H1 (cell line): ENCODE data around the gene ABI3BP. TPM values are rescaled to one million over a fixed set of nuclear protein-coding genes. Genes with fewer than 3 reads are reported as not detected.
A peak's percentile ranks its signal among the peaks of the same experiment; 100 is the strongest.

ENCODE experiments used
- CTCF ChIA-PET: fragments of 300-600 bp; sonication (Branson Sonifier 250); formaldehyde crosslinking; loops from one replicate; lab custom pipeline; 2021; ENCODE audit not compliant: partially characterized antibody; lab: Charles Lee
- POLR2A ChIA-PET: fragments of 300-600 bp; sonication (Branson Sonifier 250); formaldehyde crosslinking; loops from one replicate; lab custom pipeline; 2021; ENCODE audit warnings: inconsistent platforms; ENCODE audit not compliant: partially characterized antibody; lab: Charles Lee
- DNase-seq, 2 experiments: peaks; one replicate each; pipeline versions ENCODE4 v3.0.0 to v3.0.0-alpha.2; 2010 to 2022; ENCODE audit warnings: low spot score in 2 of 2, low read depth in 1 of 2, mixed read lengths in 1 of 2
- FAIRE-seq: peaks from 2 replicates; lab custom pipeline; 2011; peaks lifted over from hg19 to GRCh38; lab: Jason Lieb, UNC
- H2AFZ ChIP-seq: 2 replicates; pipeline ENCODE4 v1.8.1; 2012; ENCODE audit warnings: low read length, inconsistent platforms
- H2AK5ac ChIP-seq: 2 replicates; pipeline ENCODE4 v1.6.1; 2013; ENCODE audit warnings: low read depth, low read length
- H2BK120ac ChIP-seq: replicated peaks from 2 replicates; pipeline ENCODE3; 2013; ENCODE audit warnings: low read depth, low read length, inconsistent platforms
- H2BK12ac ChIP-seq: 2 replicates; pipeline ENCODE4 v1.6.1; 2013; ENCODE audit warnings: low read depth, low read length
- H2BK15ac ChIP-seq: 2 replicates; pipeline ENCODE4 v1.6.1; 2013; ENCODE audit warnings: low read length
- H2BK20ac ChIP-seq: 2 replicates; pipeline ENCODE4 v1.6.1; 2013; ENCODE audit warnings: low read length
- H2BK5ac ChIP-seq: 2 replicates; pipeline ENCODE4 v1.6.1; 2013; ENCODE audit warnings: low read depth, low read length
- H3K14ac ChIP-seq: 2 replicates; pipeline ENCODE4 v1.6.1; 2013; ENCODE audit warnings: inconsistent platforms; ENCODE audit not compliant: insufficient read length
- H3K18ac ChIP-seq: 2 replicates; pipeline ENCODE4 v1.6.1; 2013; ENCODE audit warnings: low read length; ENCODE audit errors: extremely low read depth
- H3K23ac ChIP-seq: 2 replicates; pipeline ENCODE4 v1.6.1; 2013; ENCODE audit warnings: inconsistent platforms; ENCODE audit not compliant: insufficient read length
- H3K23me2 ChIP-seq: 2 replicates; pipeline ENCODE4 v1.6.1; 2013; ENCODE audit warnings: low read depth, low read length
- H3K27ac ChIP-seq: 2 replicates; pipeline ENCODE4 v1.6.1; 2011; ENCODE audit warnings: low read depth, low read length, inconsistent platforms
- H3K27me3 ChIP-seq, 4 experiments: replicated peaks in 1 of 4; 1 replicate in 1 of 4; 2 replicates in 3 of 4; pipeline versions ENCODE4 v1.6.1 to v1.8.1; 2011 to 2013; ENCODE audit warnings: low read length in 3 of 4, mild to moderate bottlenecking in 3 of 4, inconsistent platforms in 2 of 4, mixed read lengths in 2 of 4, moderate library complexity in 1 of 4; ENCODE audit not compliant: control insufficient read depth in 3 of 4, insufficient read depth in 3 of 4; ENCODE audit errors: extremely low read depth in 1 of 4
- H3K36me3 ChIP-seq, 4 experiments: 2 replicates each; pipeline versions ENCODE4 v1.6.1 to v1.8.1; 2011 to 2013; ENCODE audit warnings: mild to moderate bottlenecking in 4 of 4, low read length in 3 of 4, moderate library complexity in 2 of 4, control low read depth in 1 of 4, inconsistent platforms in 1 of 4; ENCODE audit not compliant: insufficient read depth in 4 of 4, control insufficient read depth in 2 of 4
- H3K4ac ChIP-seq: replicated peaks from 2 replicates; pipeline ENCODE3; 2013; ENCODE audit warnings: low read length, low read depth, mixed read lengths, inconsistent platforms; ENCODE audit not compliant: insufficient read length
- H3K4me1 ChIP-seq, 4 experiments: replicated peaks in 1 of 4; 1 replicate in 1 of 4; 2 replicates in 3 of 4; pipeline versions ENCODE4 v1.6.1 to v1.8.1; 2011 to 2013; ENCODE audit warnings: low read length in 3 of 4, inconsistent platforms in 2 of 4, mixed read lengths in 1 of 4; ENCODE audit not compliant: insufficient read depth in 4 of 4, control insufficient read depth in 3 of 4
- H3K4me2 ChIP-seq, 2 experiments: 2 replicates each; pipeline versions ENCODE4 v1.6.1 to v1.8.1; 2011 to 2013; ENCODE audit warnings: low read depth in 2 of 2, low read length in 2 of 2, control low read depth in 1 of 2, inconsistent platforms in 1 of 2, mild to moderate bottlenecking in 1 of 2; ENCODE audit not compliant: insufficient read depth in 1 of 2
- H3K4me3 ChIP-seq, 4 experiments: fragments of 200-600, 300-600 bp in 1 of 4; sonication (generic), shearing (Covaris generic), sonication (Bioruptor Twin) in 1 of 4; 2 replicates each; pipeline versions ENCODE4 v1.5.1 to v1.8.1; 2011 to 2016; ENCODE audit warnings: low read length in 4 of 4, low read depth in 3 of 4, control low read depth in 2 of 4, inconsistent platforms in 2 of 4, mild to moderate bottlenecking in 2 of 4, mixed read lengths in 1 of 4, moderate library complexity in 1 of 4; ENCODE audit not compliant: insufficient read depth in 2 of 4; ENCODE audit errors: extremely low read depth in 1 of 4
- H3K56ac ChIP-seq: replicated peaks from 2 replicates; pipeline ENCODE3; 2013; ENCODE audit warnings: low read depth, mild to moderate bottlenecking, mixed read lengths, low read length, inconsistent platforms; ENCODE audit not compliant: insufficient read length
- H3K79me1 ChIP-seq: 2 replicates; pipeline ENCODE4 v1.6.1; 2013; ENCODE audit warnings: low read depth, low read length, control low read depth
- H3K79me2 ChIP-seq, 2 experiments: 2 replicates each; pipeline versions ENCODE4 v1.6.1 to v1.8.1; 2012 to 2013; ENCODE audit warnings: low read length in 2 of 2, mild to moderate bottlenecking in 2 of 2, inconsistent platforms in 1 of 2; ENCODE audit not compliant: insufficient read depth in 2 of 2, control insufficient read depth in 1 of 2
- H3K9ac ChIP-seq, 4 experiments: replicated peaks in 1 of 4; 1 replicate in 1 of 4; 2 replicates in 3 of 4; pipeline versions ENCODE4 v1.6.1 to v1.8.1; 2011 to 2013; ENCODE audit warnings: low read depth in 3 of 4, low read length in 3 of 4, control low read depth in 2 of 4, mild to moderate bottlenecking in 2 of 4, moderate library complexity in 2 of 4, inconsistent platforms in 1 of 4; ENCODE audit errors: extremely low read depth in 1 of 4
- H3K9me3 ChIP-seq, 2 experiments: 2 replicates each; pipeline versions ENCODE4 v1.6.1 to v1.8.1; 2012 to 2013; ENCODE audit warnings: mild to moderate bottlenecking in 2 of 2, moderate library complexity in 2 of 2, control low read depth in 1 of 2, inconsistent platforms in 1 of 2, low read depth in 1 of 2, low read length in 1 of 2, mixed read lengths in 1 of 2; ENCODE audit not compliant: insufficient read depth in 2 of 2
- H4K20me1 ChIP-seq, 2 experiments: replicated peaks in 1 of 2; 2 replicates each; pipeline versions ENCODE3 to v1.8.1; 2011 to 2013; ENCODE audit warnings: inconsistent platforms in 2 of 2, low read length in 2 of 2, mild to moderate bottlenecking in 1 of 2; ENCODE audit not compliant: insufficient read depth in 2 of 2, control insufficient read depth in 1 of 2
- H4K5ac ChIP-seq: 2 replicates; pipeline ENCODE4 v1.6.1; 2013; ENCODE audit warnings: low read length, low read depth, mixed read lengths, inconsistent platforms; ENCODE audit not compliant: insufficient read length
- H4K8ac ChIP-seq: 2 replicates; pipeline ENCODE4 v1.8.0; 2013; ENCODE audit warnings: mild to moderate bottlenecking, moderate library complexity, low read length, inconsistent platforms; ENCODE audit not compliant: insufficient read depth; ENCODE audit errors: extremely low read depth
- H4K91ac ChIP-seq: replicated peaks from 2 replicates; pipeline ENCODE3; 2013; ENCODE audit warnings: low read length, mixed read lengths, inconsistent platforms; ENCODE audit not compliant: insufficient read length
- CHD2 ChIP-seq: IDR thresholded peaks from 2 replicates; pipeline ENCODE4 v1.6.1; 2012; ENCODE audit warnings: low read length, improper control_type of control experiment
- WGBS, 2 experiments: shearing (Covaris generic) in 1 of 2; methylation state at CpG; one replicate each; pipeline versions ENCODE4 v1.1.6 to v1.1.7; 2013 to 2015; ENCODE audit warnings: low lambda C conversion rate in 2 of 2, mixed read lengths in 2 of 2, inconsistent platforms in 1 of 2, low coverage in 1 of 2, missing lambda C conversion rate in 1 of 2; ENCODE audit not compliant: insufficient replicate concordance in 2 of 2, insufficient coverage in 1 of 2, insufficient read length in 1 of 2; ENCODE audit errors: extremely low coverage in 1 of 2, missing lambda C conversion rate in 1 of 2; 5-methylcytosine and 5-hydroxymethylcytosine counted together
- polyA plus RNA-seq, 7 experiments: library from polyadenylated mRNA; depleted of rRNA in 3 of 7; stranded (reverse) in 5 of 7; unstranded in 2 of 7; fragments of >200 nt in 5 of 7; fragments of 200-250 nt in 2 of 7; gene quantifications; 1 replicate in 5 of 7; 2 replicates in 1 of 7; 4 replicates in 1 of 7; pipeline versions ENCODE4 v1.2.1 to v1.2.3, GENCODE V29; 2011 to 2013; ENCODE audit warnings: missing spikeins in 2 of 7, mixed read lengths in 2 of 7
- total RNA-seq: library from RNA; stranded (reverse); fragmentation: NEBNext Ultra II Directional; extraction: Animal tissue kit (Norgen Biotek cat#: 25700); gene quantifications from 2 replicates; pipeline ENCODE4 v1.2.1, GENCODE V29; 2021

The ABI3BP gene
- total and polyA plus RNA-seq, 2 of the 8 experiments (the other 6 are each of a cell fraction or from before 2014, with no cell fraction given) = 0.08 to 0.32 TPM

- Histone ChIP-seq H3K27me3 (no peaks in the 10 kb centered on the region), H3K27ac (no peak overlapping the region), H3K79me1 (no peaks in the 10 kb centered on the region), H4K20me1 (no peaks in the 10 kb centered on the region), H2BK5ac (no peak overlapping the region), H3K4me3 (peak overlapping the region in 1 of 4 experiments; percentile 28; a peak in 2 of 8 replicates), H3K23ac (no peak overlapping the region), H3K4me2 (peak overlapping the region; percentile 32 to 49), H3K4ac (no peak overlapping the region), H4K91ac (no peak overlapping the region), H3K56ac (no peak overlapping the region), H3K23me2 (no peaks in the 10 kb centered on the region), H2AFZ (no peak overlapping the region), H2BK20ac (no peak overlapping the region), H3K79me2 (no peaks in the 10 kb centered on the region), H3K36me3 (peaks cover 0 to 21% (median 5%) of the 10 kb centered on the region in 4 experiments; a peak in 2 of 8 replicates), H3K14ac (no peak overlapping the region), H4K5ac (no peak overlapping the region), H2BK15ac (no peak overlapping the region), H2BK120ac (no peak overlapping the region), H3K9ac (no peak overlapping the region), H3K18ac (no peak overlapping the region), H2BK12ac (no peak overlapping the region), H3K9me3 (no peaks in the 10 kb centered on the region), H2AK5ac (no peak overlapping the region), H3K4me1 (peaks cover 0 to 4% (median 3%) of the 10 kb centered on the region in 4 experiments; a peak in 3 of 7 replicates), H4K8ac (no peak overlapping the region)
- WGBS, 2 experiments = 37% methylated on average over 2 of the region's 2 CpGs; no CpG with 5 or more reads in 1 of the 2 experiments
- TF ChIP-seq CHD2 = no peak
- no peak for DNase-seq
- ChIA-PET POLR2A (interaction anchor here (0.9 to 1.3 kb wide), 3 partner anchors 9 to 22 kb away, joined by 3 to 4 read pairs (median 3); no protein-coding TSS in a partner anchor), CTCF (interaction anchor here (0.7 to 1.0 kb wide), 2 partner anchors 14 to 594 kb away, joined by 3 read pairs; no protein-coding TSS in a partner anchor)
- FAIRE-seq = no peak
Measured at GRCh38 chr3:100753846-100754245, 239.4 kb downstream of the ABI3BP start.
